Measurements from ENCODE around the gene MAT2A.
"Not testable (repeated sequence)": the region's sequence is repeated elsewhere in the genome, so short reads cannot be mapped to it uniquely, and the experiment has no call there.

The MAT2A gene

DNA sequence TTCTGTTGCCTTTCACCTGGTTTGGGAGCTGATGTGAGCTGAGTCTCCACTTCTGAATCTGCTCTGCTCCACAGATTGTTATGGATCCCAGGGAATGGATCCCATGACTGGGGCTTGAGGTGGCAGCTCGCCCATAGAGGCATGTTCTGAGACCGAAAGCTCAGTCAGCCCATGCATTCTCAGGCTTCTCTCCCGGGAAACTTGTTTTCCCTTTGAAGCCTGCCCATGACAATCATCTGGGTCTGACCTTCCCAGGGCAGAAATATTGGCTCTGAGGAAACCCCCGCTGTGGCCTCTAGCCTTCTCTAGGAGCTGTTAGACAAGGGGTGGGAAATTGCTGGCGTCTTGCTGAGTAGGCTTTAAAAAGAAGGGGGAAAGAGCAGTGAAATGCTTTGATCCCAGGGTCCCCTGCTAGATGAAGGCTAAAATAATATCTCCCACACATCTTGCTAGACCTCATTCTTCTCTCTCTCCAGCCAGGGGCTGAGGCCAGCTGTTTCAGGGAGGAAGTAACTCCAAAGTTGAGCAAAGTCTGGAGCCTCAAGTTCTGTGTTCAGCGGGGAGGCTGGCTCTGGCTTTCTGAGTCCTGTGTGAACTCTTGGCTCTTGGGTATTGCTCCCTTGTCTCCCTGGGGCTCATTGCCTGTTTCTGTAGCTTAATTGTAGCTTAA, 40.4 kb downstream of the MAT2A start:
- peak in 2 of 14 donors; percentile 16 to 23 for DNase-seq

DNA sequence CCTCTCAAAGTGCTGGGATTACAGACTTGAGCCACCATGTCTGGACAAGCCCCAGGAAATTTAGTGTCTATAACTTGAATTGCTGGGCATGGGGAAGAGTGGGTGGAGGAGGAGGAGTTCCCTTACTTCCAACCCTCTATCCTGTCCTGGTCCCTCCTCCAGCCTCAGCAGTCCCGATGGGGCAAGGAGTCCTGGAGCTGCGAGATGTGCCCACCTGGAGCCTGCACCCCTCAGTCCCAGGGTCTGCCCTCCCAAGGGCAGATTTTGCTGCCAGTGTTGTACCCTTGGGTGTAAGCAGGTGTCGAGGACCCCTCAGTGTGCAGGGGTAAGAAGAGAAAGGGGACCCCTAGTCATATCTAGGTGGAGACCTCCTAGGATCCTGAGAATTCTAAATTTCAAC, 41.2 kb downstream of the MAT2A start:
- no peak for DNase-seq

DNA sequence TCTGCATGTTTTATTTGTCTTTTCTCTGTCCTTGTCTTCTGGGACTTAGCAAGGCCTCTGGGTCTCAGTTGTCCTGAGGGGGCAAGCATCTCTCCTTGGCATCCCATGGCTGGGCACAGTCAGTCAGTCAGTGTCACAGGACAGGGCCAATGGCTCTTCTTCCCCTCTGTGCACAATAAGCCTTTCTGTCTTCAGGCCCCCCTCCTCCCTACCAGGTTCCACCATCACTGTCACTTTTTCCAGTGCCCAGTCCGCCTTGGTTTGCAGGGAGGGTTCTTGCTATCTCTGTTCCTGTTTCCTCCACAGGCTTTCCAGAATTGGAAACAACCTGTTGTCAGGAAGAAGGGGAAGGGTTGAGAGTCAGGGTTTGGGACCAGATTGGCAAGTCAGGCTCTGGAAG, 43.5 kb downstream of the MAT2A start:
- DNase-seq = peak in 3 of 14 donors; percentile 13 to 40 (median 22)

DNA sequence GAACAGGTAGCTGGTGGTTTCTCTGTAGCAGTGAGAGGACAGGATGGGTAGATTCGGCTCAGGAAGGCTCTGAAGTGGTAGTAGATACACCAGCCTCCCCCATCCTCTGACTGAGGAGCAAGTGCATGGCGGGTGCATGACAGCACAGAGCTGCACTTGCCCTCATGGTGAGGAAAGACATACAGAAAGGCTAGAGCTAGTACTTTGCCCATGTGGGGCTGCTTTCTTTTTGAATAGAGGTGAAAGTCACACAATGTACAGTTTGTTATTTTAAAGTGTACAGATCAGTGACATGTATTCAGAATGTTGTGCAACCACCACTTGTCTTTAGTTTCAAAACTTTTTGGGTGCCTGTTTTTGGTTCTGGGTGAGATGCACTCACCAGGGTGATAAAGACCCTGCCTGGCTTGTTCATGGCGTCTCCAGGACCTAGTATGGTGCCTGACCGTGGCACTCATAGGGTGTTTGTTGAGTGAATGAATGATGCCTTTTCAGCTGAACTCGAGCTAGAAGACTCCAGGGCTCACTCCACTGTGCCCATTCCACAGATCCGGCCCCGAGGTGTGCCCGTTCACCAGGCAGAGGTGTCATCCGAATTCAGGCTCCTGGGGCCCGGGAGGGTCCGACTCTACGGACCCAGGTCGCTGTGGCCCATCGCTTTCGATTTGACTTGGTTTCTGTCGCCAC, 44.8 kb downstream of the MAT2A start:
- DNase-seq = no peak

DNA sequence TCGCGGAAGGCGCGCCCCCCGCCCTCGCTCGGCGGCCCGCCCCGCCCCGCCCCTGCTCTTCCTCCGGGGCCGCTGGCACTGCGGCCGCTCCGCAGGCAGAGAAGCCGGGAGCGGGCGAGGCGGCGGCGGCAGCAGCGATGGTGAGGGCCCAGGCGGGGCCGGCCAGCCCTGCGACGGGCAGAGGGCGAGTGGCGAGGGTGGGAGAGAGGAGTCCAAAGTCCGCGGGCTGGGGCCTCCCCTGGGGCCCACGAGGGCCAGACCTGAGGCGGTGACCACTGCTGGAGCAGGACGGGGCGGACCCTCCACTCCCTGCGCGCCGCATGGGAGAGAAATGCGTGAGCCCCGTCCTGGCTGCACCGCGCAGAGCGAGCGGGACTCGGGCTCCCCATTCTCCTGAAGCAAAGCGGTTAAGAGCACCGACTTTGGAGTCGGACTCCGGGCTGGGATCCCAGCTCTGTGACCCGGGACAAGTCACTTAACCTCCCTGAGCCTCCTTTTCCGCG, 45.4 kb downstream of the MAT2A start, which contains the start of gene VAMP5:
Gene VAMP5, plus strand, starts transcription at position 78 of the 503 bp plus-strand sequence. Its CDS starts 60 bp downstream, at position 138.
- peak in 2 of 14 donors; percentile 45 to 61 for DNase-seq

DNA sequence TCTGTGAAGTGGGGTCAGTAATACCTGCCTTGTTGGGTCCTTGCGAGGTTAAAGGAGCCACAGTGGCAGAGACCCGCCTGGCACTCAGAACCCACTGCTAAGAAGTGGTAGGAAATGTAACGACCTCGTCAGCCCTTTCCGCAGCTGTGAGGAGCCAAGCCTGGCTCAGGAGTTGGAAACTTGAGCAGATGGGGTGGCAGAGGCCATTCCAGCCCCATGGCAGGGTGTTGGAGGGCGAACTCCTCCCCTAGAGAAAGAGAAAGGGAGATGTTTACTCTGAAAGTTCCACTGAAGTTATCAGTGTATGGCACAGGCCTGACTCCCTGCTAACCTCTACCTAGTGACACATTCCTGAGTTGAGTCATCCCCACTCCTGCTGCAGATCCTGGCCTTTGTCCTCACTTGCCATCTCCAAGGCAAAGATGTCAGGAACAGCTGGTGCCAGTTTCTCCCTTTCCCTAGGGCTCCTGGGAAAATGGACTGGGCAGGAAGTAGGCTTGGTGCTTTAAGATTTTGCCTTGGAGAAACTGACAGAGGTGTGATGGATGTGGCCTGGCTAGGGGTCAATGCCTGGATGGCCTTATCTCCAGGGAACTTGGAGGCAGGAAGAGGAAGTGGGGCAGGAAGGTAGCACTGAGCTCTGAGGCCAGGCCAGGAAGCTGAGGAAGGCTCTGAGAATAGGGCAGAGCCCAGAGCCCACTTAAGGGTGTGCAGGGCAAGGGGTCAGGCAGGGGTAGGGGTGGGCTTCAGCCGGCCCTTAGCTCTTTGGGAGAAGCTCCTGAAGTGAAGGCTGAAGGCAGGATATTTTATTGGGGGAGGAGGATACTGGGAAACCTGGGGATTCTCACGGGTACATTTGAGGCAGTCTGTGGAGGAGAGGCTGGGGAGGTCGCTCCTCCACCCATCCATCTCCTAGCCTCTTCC, 46.2 kb downstream of the MAT2A start:
- peak in 1 of 14 donors; percentile 48 for DNase-seq

DNA sequence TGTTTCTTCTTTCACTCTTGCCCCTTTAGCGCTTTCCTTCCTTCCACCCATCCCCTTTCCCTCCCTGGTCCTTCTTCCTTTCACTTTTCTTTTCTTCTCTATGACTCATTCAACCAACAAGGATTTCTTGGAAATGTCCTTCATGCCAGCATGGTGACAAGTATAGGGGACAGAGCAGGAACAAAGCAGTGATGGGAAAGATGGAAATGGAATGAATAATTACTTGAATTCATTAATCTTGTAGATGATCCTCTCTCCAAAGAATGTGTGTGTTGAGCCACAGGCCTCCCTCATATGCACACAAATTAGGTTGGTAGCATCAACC, 46.8 kb downstream of the MAT2A start:
- peak in 1 of 14 donors; percentile 44 for DNase-seq

DNA sequence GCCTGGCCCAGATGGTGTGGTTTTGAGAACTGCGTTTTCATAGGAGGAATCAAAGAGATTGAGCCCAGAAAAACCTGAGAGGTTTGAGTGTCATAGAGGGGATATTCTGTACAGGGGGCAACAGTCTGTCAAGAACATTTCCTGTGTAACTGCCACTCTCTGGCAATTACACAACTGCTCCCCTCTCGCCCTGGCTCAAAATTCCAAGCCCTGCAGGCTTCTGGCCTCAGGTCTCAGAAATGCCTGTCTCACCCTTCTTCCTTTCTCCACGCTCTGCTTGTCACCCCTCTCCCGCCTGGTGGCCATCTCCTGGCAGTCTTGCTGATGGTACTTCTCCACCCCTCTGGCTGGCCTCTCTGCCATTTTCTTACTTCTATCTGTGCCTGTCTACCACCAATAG, 49.3 kb downstream of the MAT2A start:
- no peak for DNase-seq

DNA sequence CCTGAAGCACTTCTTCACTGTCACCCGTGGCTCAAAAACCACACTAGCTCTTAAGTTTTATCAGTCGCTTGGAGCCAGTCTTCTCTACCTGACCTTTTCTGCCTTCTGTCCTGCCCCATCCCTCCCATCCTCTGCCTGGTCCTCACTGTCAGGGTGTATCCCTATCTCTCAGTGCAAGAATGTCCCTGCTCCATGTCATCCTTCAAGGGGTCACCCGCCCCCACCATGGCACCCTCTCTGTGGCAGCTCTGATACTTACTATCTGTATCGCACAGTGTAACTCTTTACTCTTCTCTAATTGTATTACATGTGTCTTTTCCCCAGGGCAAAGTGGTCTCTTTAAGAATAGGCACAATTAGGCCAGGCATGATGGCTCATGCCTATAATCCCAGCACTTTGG, 49.7 kb downstream of the MAT2A start:
- DNase-seq = no peak

DNA sequence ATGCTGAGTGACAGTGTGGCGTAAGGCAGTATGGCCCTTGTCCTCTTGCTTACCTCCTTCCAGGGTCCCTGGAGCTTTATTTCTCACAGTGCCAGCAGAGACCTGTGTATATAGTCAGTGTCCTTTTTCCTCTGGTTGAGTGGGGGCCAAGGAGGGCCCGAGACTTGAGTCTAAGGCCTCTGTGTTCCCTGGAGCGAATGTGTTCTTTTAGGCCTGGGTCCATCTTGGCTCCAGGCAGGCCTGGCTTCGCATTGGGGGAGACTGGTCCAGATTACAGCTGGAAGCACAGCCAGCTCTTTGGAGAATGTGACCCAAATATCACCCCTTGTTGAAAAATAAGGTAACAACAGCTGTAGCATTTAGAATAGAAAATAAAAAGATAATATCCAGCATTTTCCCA, 50.2 kb downstream of the MAT2A start:
- DNase-seq = peak in 2 of 14 donors; percentile 17 to 21

DNA sequence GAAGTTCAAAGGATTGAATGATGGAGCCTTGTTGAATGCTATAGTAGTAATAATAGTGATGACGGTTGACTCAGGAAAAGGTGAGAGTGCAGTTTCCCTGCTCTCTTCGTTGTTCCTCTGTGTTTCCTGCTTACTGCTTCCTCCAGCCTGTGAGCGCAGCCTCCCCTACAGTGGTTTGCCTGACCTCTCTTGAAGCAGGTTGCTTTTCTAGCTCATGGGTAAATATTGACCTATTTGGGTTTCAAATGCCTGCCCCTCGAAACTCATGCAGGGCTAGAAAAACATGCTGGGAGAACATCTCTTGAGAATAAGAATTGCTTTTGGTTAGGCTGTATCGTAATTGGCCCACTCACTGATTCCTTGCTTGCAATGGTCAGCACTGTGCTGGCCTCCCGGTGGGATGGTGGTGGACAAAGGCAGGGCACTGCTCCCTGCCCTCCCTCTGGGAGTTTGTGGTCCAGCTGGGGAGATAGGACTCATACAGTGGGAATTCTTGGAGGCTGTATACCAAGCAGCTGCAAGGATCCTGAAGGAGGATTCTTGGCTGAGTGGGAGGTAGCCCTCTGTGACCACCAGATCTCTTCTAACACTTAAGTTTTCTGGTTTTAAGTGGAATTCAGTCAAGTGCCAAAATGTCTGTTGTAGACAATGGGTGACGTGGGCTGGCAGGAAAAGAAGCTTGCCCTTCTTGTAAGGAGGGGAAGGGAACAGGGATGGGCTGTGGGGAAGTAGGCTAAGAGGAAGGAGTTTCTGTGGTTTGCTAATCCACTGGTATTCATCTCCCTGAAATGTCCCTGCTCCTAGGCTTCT, 51.2 kb downstream of the MAT2A start:
- peak in 3 of 14 donors; percentile 22 to 60 (median 32) for DNase-seq

DNA sequence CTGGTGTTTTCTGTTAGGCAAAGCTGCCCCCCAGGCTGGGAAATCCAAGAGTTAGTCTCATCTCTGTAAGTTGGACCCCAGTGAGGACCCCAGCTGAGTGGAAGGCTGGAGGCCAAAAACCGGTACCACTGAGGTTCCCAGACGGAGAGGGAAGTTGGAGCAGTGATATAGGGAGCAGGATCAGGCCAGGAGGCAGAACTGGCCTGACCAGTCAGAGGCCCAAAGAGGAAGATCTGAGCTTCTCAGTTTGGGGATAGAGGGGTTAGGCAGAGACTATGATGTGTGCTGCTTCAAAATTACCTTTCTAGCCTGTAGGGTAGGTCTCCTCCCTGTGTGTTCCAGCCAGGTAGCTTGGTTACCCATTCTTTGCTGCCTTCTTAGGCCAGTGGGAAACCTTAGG, 52.0 kb downstream of the MAT2A start:
- no peak for DNase-seq

DNA sequence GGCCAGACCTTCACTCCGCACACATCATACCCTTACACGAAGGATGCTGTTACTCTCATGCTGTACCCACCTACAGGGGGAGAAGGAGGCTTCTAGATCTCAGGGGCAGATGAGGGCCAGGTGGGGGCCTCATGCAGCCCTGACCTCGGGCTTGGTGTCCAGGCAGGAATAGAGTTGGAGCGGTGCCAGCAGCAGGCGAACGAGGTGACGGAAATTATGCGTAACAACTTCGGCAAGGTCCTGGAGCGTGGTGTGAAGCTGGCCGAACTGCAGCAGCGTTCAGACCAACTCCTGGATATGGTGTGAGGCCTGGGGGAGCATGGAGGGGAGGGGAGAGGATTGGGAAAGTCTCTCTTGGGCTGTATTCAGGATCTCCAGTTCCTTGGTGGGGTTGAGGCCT, 52.6 kb downstream of the MAT2A start:
- DNase-seq = no peak

DNA sequence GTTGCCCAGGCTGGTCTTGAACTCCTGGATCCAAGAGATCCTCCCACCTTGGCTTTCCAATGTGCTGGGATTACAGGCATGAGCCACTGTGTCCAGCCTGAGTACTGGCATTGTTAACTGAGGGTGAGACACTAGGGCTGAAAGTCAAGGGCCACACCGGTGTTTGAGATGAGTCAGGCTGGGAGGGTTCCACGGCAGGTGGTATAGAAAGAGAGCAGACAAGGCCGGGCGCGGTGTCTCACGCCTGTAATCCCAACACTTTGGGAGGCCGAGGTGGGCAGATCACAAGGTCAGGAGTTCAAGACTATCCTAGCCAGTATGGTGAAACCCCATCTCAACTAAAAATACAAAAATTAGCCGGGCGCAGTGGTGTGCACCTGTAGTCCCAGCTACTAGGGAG, 53.3 kb downstream of the MAT2A start:
- not testable (repeated sequence) for DNase-seq

DNA sequence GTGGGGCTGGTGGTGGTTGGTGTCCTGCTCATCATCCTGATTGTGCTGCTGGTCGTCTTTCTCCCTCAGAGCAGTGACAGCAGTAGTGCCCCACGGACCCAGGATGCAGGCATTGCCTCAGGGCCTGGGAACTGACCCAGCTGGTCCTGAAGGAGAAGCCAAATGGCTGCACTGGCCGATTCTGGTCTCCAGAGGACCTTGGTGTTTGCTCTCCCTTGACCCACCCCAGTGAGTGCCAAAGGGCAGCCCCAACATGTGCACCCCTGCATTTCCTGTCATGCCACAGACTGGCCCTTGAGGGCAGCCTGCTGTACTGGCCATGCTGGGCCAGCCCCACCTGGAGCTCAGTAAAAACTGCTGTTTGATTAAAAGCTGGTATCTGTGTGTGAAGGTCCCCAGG, 54.1 kb downstream of the MAT2A start:
- DNase-seq = no peak
